MCF 10A (cell line): ENCODE measurements around the gene VTN. TPM values are rescaled to one million over a fixed set of nuclear protein-coding genes. Genes with fewer than 3 reads are reported as not detected.

Experiments used
- BruUV-seq: library from RNA; stranded (reverse); fragments of 400-500 nt; replicated peaks from 2 replicates; lab custom pipeline; 2021; lab: Mats Ljungman, UMichigan
- CTCF ChIA-PET: fragments of 300-600 bp; sonication (Branson Sonifier 250); formaldehyde crosslinking; extraction: SDS; loops from one replicate; lab custom pipeline; 2021; ENCODE audit warnings: antibody characterized with exemption, inconsistent platforms; lab: Yijun Ruan, JAX
- POLR2A ChIA-PET: fragments of 300-600, 350-650 bp; sonication (Branson Sonifier 250); formaldehyde crosslinking; extraction: SDS; loops from one replicate; lab custom pipeline; 2020; ENCODE audit warnings: antibody characterized with exemption, inconsistent platforms; lab: Yijun Ruan, JAX
- DNase-seq: peaks from one replicate; pipeline ENCODE4 v3.0.0-alpha.2; 2018; ENCODE audit not compliant: unreplicated experiment
- H3K27ac Mint-ChIP-seq: one replicate; pipeline ENCODE4 v1.8.0; 2022; ENCODE audit warnings: mild to moderate bottlenecking, low read depth, mixed read lengths; ENCODE audit not compliant: unreplicated experiment
- H3K27me3 Mint-ChIP-seq: one replicate; pipeline ENCODE4 v1.8.0; 2022; ENCODE audit warnings: mixed read lengths; ENCODE audit not compliant: insufficient read depth, unreplicated experiment
- H3K36me3 Mint-ChIP-seq: one replicate; pipeline ENCODE4 v1.8.0; 2022; ENCODE audit warnings: mild to moderate bottlenecking, moderate library complexity, mixed read lengths; ENCODE audit not compliant: insufficient read depth, unreplicated experiment
- H3K4me1 Mint-ChIP-seq: one replicate; pipeline ENCODE4 v1.8.0; 2022; ENCODE audit warnings: mixed read lengths; ENCODE audit not compliant: insufficient read depth, unreplicated experiment
- H3K4me3 Mint-ChIP-seq: one replicate; pipeline ENCODE4 v1.8.0; 2022; ENCODE audit warnings: mild to moderate bottlenecking, moderate library complexity, mixed read lengths; ENCODE audit not compliant: unreplicated experiment
- H3K9me3 Mint-ChIP-seq: one replicate; pipeline ENCODE4 v1.8.0; 2022; ENCODE audit warnings: mixed read lengths; ENCODE audit not compliant: unreplicated experiment
- CTCF ChIP-seq: fragments of 200-600 bp; IDR thresholded peaks from one replicate; pipeline ENCODE4 v1.8.0; 2022; ENCODE audit warnings: antibody characterized with exemption, mild to moderate bottlenecking; ENCODE audit not compliant: unreplicated experiment
- intact Hi-C: fragments of 100-400 bp; cut with micrococcal nuclease; formaldehyde crosslinking; loops from 2 replicates; pipeline ENCODE4 v1.14.1; 2022
- total RNA-seq: library from RNA; stranded (reverse); gene quantifications from 2 replicates; pipeline ENCODE4 v1.2.3, GENCODE V29; 2022

VTN gene
- total RNA-seq, 1 experiment from 2014 or later, result not detected

DNA sequence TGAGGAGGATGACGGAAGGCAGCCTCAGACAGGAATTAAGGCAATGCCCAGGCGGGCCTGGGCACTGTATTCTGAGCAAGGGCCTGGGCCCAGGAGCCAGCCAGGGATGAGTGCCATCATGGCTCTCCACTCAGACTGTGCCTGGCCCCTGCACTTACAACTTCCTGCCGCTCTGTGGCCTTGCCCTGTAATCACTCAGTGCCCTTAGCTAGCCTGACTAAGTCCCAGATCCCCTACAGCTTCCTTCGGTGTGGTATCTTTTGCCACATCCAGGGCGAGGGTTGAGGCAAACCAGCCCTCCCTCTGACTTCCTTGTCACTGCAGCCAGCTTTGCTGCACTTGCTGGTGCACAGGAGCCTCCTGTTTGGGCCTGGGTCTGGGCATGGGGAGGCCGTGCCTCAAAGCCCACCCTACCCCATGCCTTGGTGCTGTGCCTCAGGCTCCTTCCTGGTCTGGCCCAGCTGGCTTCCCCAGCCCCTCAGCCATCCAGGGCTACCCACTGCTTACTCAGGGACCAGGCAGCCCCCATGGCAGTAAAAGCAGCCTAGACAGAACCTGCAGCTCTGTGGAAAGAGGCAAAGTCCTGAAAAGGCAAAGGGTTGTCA is 26.6 kb upstream of the VTN start:
- Mint-ChIP-seq H3K9me3 (no peaks in the 10 kb centered on the region), H3K27ac (no peak overlapping the region), H3K36me3 (peaks cover 20% of the 10 kb centered on the region), H3K4me1 (peaks cover 12% of the 10 kb centered on the region), H3K27me3 (no peaks in the 10 kb centered on the region), H3K4me3 (no peak overlapping the region)
- ChIA-PET POLR2A (interaction anchor here (0.6 to 5.5 kb wide), 12 partner anchors 9 to 117 kb away, joined by 3 to 49 read pairs (median 4); partner anchors contain the start of genes POLDIP2 and SLC46A1), CTCF (interaction anchor here (0.9 kb wide), 1 partner anchor 10 kb away, joined by 3 read pairs; no protein-coding TSS in a partner anchor)
- no TSS peak for BruUV-seq
- intact Hi-C loops, result no loop called here
- TF ChIP-seq CTCF, result no peak
- DNase-seq, result no peak

GRCh38 chr17:28395968-28396367 is 25.9 kb upstream of the VTN start:
- no peak overlapping the region for H3K27ac Mint-ChIP-seq
- POLR2A ChIA-PET, result interaction anchor here (0.6 to 5.5 kb wide), 16 partner anchors 10 to 117 kb away, joined by 3 to 49 read pairs (median 3); partner anchors contain the start of genes POLDIP2, SLC46A1 and TNFAIP1
- peaks cover 12% of the 10 kb centered on the region for H3K4me1 Mint-ChIP-seq
- CTCF ChIA-PET, result interaction anchor here (0.9 kb wide), 1 partner anchor 9 kb away, joined by 3 read pairs; no protein-coding TSS in a partner anchor
- no TSS peak for BruUV-seq
- H3K4me3 Mint-ChIP-seq, result no peak overlapping the region
- DNase-seq, result no peak
- H3K27me3 Mint-ChIP-seq, result no peaks in the 10 kb centered on the region
- H3K36me3 Mint-ChIP-seq, result peaks cover 12% of the 10 kb centered on the region
- TF ChIP-seq CTCF, result no peak
- no peaks in the 10 kb centered on the region for H3K9me3 Mint-ChIP-seq
- intact Hi-C loops, result no loop called here

DNA sequence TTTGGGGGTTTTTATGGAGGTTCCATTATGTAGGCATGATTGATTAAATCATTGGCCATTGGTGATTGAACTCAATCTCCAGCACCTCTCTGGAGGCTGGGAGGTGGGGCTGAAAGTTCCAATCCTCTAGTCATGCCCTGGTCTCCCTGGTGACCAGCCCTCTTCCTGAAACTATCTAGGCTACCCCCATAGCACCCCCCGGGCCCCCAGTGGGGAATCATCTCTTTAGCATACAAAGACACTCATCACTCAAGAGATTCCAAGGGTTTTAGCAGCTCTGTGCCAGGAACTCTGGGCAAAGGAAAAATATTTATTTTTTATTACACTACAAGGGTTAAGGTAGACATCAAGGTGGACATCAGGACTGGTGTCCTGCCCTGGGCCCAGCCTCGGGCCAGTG is 25.3 kb upstream of the VTN start:
- ChIA-PET POLR2A (interaction anchor here (0.6 to 5.5 kb wide), 12 partner anchors 9 to 156 kb away, joined by 3 to 49 read pairs (median 3); partner anchors contain the start of genes SLC46A1 and TNFAIP1), CTCF (interaction anchor here (0.7 to 0.9 kb wide), 4 partner anchors 13 to 100 kb away, joined by 3 to 6 read pairs (median 3); no protein-coding TSS in a partner anchor)
- DNase-seq, result no peak
- no peak for TF ChIP-seq CTCF
- no peaks in the 10 kb centered on the region for H3K27me3 Mint-ChIP-seq
- no TSS peak for BruUV-seq
- H3K36me3 Mint-ChIP-seq, result peaks cover 12% of the 10 kb centered on the region
- intact Hi-C loops, result no loop called here
- H3K4me1 Mint-ChIP-seq, result peaks cover 12% of the 10 kb centered on the region
- H3K4me3 Mint-ChIP-seq, result no peak overlapping the region
- H3K27ac Mint-ChIP-seq, result no peak overlapping the region
- no peaks in the 10 kb centered on the region for H3K9me3 Mint-ChIP-seq

DNA sequence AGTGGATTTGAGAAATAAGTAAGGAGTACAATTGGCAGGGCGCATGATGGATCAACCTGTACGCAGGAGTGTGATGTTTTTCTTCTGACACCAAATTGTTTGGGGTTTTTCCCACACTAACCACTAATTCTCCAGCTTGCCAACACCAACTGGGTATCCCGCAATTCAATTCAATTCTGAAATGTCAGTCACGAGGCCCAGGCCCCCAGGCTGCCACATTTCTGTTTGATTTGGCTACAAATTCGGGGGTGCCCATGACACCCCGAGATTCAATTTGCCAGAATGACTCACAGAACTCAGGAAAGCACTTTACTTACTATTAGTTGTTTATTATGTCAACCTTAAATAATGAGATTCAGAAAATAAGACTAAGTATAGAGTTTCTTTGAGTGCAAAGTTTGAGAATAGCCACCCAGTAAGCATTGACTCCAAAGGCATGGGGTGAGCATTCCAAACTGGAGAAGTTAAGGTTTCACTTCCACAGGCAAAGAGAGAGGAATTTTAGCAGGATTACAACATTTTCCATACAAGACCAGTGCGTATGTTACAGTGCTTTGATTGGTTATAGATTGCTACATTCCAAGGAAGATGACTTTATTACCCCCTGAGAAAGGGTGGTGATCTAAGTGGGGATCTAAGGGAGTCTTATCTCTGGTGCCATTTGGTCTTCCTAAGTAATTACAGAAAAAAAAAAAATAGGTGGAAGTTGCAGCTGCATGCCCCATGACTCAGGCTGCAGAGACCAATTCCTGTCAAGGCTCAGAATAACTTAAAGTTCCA is 24.4 kb upstream of the VTN start:
- POLR2A ChIA-PET, result interaction anchor here (0.6 to 5.5 kb wide), 10 partner anchors 8 to 157 kb away, joined by 3 to 49 read pairs (median 4); partner anchors contain the start of genes POLDIP2, SLC46A1 and TNFAIP1
- CTCF ChIA-PET, result interaction anchor here (0.6 to 0.9 kb wide), 4 partner anchors 12 to 100 kb away, joined by 3 to 6 read pairs (median 3); no protein-coding TSS in a partner anchor
- BruUV-seq, result no TSS peak
- intact Hi-C loops, result no loop called here
- peaks cover 19% of the 10 kb centered on the region for H3K36me3 Mint-ChIP-seq
- no peak overlapping the region for H3K4me3 Mint-ChIP-seq
- H3K9me3 Mint-ChIP-seq, result no peaks in the 10 kb centered on the region
- no peak for TF ChIP-seq CTCF
- H3K27ac Mint-ChIP-seq, result no peak overlapping the region
- H3K27me3 Mint-ChIP-seq, result no peaks in the 10 kb centered on the region
- no peak for DNase-seq
- H3K4me1 Mint-ChIP-seq, result peaks cover 12% of the 10 kb centered on the region
